Pancreas (tissue), 10 donors: ENCODE results near the gene B4GALT5. TPM values are rescaled to one million over a fixed set of nuclear protein-coding genes. Genes with fewer than 3 reads are reported as not detected.

Experiments
- ATAC-seq, 4 donors: fragments of 200-7000 bp; cut with Tn5 transposase; one replicate each; pipeline versions ENCODE4 v1.8.0 to v1.9.1; 2020; ENCODE audit warnings: mild to moderate bottlenecking in 4 of 4, moderate library complexity in 4 of 4
- DNase-seq, 6 donors: peaks; one replicate each; pipeline ENCODE4 v3.0.0-alpha.2; 2020
- FAIRE-seq: peaks from 2 replicates; lab custom pipeline; 2012; peaks lifted over from hg19 to GRCh38; lab: Jason Lieb, UNC
- H3K27ac ChIP-seq, 4 donors: fragments of 200-600 bp; sonication (generic); 1 replicate in 3 of 4; 2 replicates in 1 of 4; pipeline versions ENCODE4 v1.5.0 to v1.8.0; 2020
- H3K27me3 ChIP-seq, 4 donors: fragments of 200-600 bp; one replicate each; pipeline ENCODE4 v1.8.0; 2021
- H3K36me3 ChIP-seq, 3 donors: fragments of 200-600 bp; sonication (generic) in 1 of 3; one replicate each; pipeline versions ENCODE4 v1.5.0 to v1.8.0; 2020 to 2021
- H3K4me1 ChIP-seq, 3 donors: fragments of 200-600 bp; one replicate each; pipeline ENCODE4 v1.8.0; 2021
- H3K4me3 ChIP-seq, 4 donors: fragments of 200-600 bp; sonication (generic) in 2 of 4; one replicate each; pipeline versions ENCODE4 v1.5.0 to v1.8.0; 2020 to 2021
- H3K9me3 ChIP-seq, 4 donors: fragments of 200-600 bp; one replicate each; pipeline ENCODE4 v1.8.0; 2021
- CTCF ChIP-seq, 4 donors: fragments of 200-600 bp; sonication (generic) in 3 of 4; IDR thresholded peaks; one replicate each; pipeline versions ENCODE4 v1.5.0 to v1.8.0; 2021; ENCODE audit warnings: antibody characterized with exemption in 4 of 4
- WGBS, 2 donors: extraction: QIAGEN DNeasy Blood & Tissue Kit; methylation state at CpG; one replicate each; pipeline ENCODE4 v1.1.7; 2013; 5-methylcytosine and 5-hydroxymethylcytosine counted together
- intact Hi-C, 3 donors: fragments of 100-400 bp; cut with DNase I; formaldehyde crosslinking; loops; one replicate each; pipeline versions ENCODE4 v1.11.1 to v1.14.2; 2022
- polyA plus RNA-seq, 2 donors: library from polyadenylated mRNA; stranded (reverse); fragments of 200-250 nt; gene quantifications; one replicate each; pipeline ENCODE4 v1.2.3, GENCODE V29; 2013
- total RNA-seq, 6 donors: library from RNA; stranded (reverse); fragmentation: NEBNext Ultra II Directional in 4 of 6; extraction: Animal tissue kit (Norgen Biotek cat#: 25700) in 4 of 6; gene quantifications; one replicate each; pipeline versions ENCODE4 v1.2.1 to v1.2.4, GENCODE V29; 2021 to 2023
- donor health status: healthy with polysubstance abuse.
- donor health status: DM: no; HTN: no; CAD: no; lungs with moderate emphysema.
- donor health status: DM: no; HTN: no; CAD: no.
- donor health status: control.
- donor health status: control.
- donor health status: Bipolar disorder and iron deficiency.
- donor health status: DM: yes; HTN: yes; CAD: no.
- donor health status: DM: no; HTN: no; CAD: no.
- donor health status: DM: no; HTN: no; CAD: no.
- donor health status: DM: yes; HTN: yes; CAD: no.

B4GALT5 gene
- total and polyA plus RNA-seq, 8 donors, result 5.1 to 28.2 (median 8.8) TPM

GRCh38 chr20:49635166-49635565 lies 78.5 kb downstream of the B4GALT5 start:
- DNase-seq (no peak), FAIRE-seq (no peak), ATAC-seq (no peak)
- H3K4me1 ChIP-seq, result no peaks in the 10 kb centered on the region
- no peak for TF ChIP-seq CTCF (IDR thresholded peaks at IDR 0.05)
- whole genome bisulfite sequencing, 2 donors, result 86 to 87% methylated on average over 16 of the region's 16 CpGs
- no peaks in the 10 kb centered on the region for H3K27me3 ChIP-seq
- no peak overlapping the region for H3K27ac ChIP-seq
- intact Hi-C loops, result no loop called here
- peaks cover 0 to 25% (median 7%) of the 10 kb centered on the region in 3 donors for H3K36me3 ChIP-seq
- no peaks in the 10 kb centered on the region for H3K9me3 ChIP-seq
- H3K4me3 ChIP-seq, result no peak overlapping the region

- intact Hi-C loops, result no loop called here
- Histone ChIP-seq H3K36me3 (peaks cover 0 to 15% (median 7%) of the 10 kb centered on the region in 3 donors), H3K4me1 (no peaks in the 10 kb centered on the region), H3K27ac (no peak overlapping the region), H3K27me3 (no peaks in the 10 kb centered on the region), H3K4me3 (no peak overlapping the region), H3K9me3 (no peaks in the 10 kb centered on the region)
- no peak for FAIRE-seq
- WGBS, 2 donors, result 88 to 91% methylated on average over 5 of the region's 5 CpGs
- no peak for ATAC-seq
- no peak for DNase-seq
- no peak for TF ChIP-seq CTCF (IDR thresholded peaks at IDR 0.05)
Observed at GRCh38 chr20:49634116-49634515, 79.6 kb downstream of the B4GALT5 start.

- no peak for TF ChIP-seq CTCF (IDR thresholded peaks at IDR 0.05)
- DNase-seq, result no peak
- no peak for FAIRE-seq
- intact Hi-C loops, result no loop called here
- H3K4me1 ChIP-seq, result no peaks in the 10 kb centered on the region
- peaks cover 0 to 13% (median 7%) of the 10 kb centered on the region in 3 donors for H3K36me3 ChIP-seq
- no peaks in the 10 kb centered on the region for H3K27me3 ChIP-seq
- H3K27ac ChIP-seq, result no peak overlapping the region
- ATAC-seq, result no peak
- H3K9me3 ChIP-seq, result no peaks in the 10 kb centered on the region
- no peak overlapping the region for H3K4me3 ChIP-seq
- WGBS, 2 donors, result 93 to 96% methylated on average over 4 of the region's 4 CpGs
Observed at GRCh38 chr20:49633643-49634042, 80.0 kb downstream of the B4GALT5 start.

GRCh38 chr20:49633023-49633422 lies 80.7 kb downstream of the B4GALT5 start:
- Histone ChIP-seq H3K27ac (no peak overlapping the region), H3K9me3 (no peaks in the 10 kb centered on the region), H3K27me3 (no peaks in the 10 kb centered on the region), H3K36me3 (peaks cover 0 to 9% (median 7%) of the 10 kb centered on the region in 3 donors), H3K4me1 (no peaks in the 10 kb centered on the region), H3K4me3 (no peak overlapping the region)
- FAIRE-seq (no peak), ATAC-seq (no peak), DNase-seq (no peak)
- no peak for TF ChIP-seq CTCF (IDR thresholded peaks at IDR 0.05)
- intact Hi-C loops, result no loop called here
- 87 to 95% methylated on average over 5 of the region's 5 CpGs for WGBS, 2 donors

GRCh38 chr20:49631856-49632418 lies 81.7 kb downstream of the B4GALT5 start:
- H3K9me3 ChIP-seq, result no peaks in the 10 kb centered on the region
- H3K36me3 ChIP-seq, result peaks cover 0 to 9% (median 7%) of the 10 kb centered on the region in 3 donors
- DNase-seq (no peak), ATAC-seq (no peak), FAIRE-seq (no peak)
- WGBS, 2 donors, result 88 to 93% methylated on average over 15 of the region's 15 CpGs
- H3K27me3 ChIP-seq, result no peaks in the 10 kb centered on the region
- no peak overlapping the region for H3K4me3 ChIP-seq
- H3K27ac ChIP-seq, result no peak overlapping the region
- no peaks in the 10 kb centered on the region for H3K4me1 ChIP-seq
- TF ChIP-seq CTCF (IDR thresholded peaks at IDR 0.05), result no peak
- intact Hi-C loops, result no loop called here
